ENCODE data around the gene PGP.

DNA sequence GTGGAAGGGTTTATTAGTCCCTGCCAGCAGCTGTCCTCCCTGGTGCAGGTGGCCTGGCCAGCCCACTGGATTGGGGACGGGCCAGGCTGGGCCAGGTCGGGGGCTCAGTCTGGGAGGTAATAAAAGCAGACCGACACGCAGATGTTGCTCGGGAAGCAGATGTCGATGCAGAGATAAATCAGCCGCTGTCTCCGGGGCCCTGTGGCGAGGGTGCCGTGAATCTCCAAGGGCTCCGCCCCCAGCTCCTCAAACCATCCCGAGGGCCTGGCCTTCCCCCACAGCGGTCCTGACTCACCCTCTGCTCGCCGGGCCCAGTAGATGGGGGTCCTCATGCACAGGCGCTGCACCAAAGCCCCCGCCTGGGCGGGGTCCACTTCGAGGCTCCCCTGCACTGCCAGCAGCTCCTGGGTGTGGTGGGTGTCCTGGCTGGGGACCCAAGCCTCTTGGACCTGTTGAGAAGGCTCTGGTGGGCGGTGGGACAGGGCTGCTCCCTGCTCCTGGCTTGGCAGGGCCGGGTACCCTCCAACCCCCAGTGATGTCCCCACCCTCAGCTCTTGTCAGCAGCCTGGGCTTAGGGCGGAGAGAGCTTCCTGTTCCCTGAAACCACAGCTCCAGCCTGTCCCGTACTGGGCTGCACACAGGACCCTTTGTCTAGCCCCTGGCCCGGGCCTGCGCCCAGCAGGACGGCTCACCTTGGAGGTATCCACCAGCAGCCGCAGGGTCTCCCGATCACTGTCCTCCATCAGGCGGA is 5.2 kb downstream of the PGP start:
- no peak for TF ChIP-seq POLR2AphosphoS5 (IDR thresholded peaks at IDR 0.05; ENCODE audit: borderline replicate concordance, low read depth, low read length)
- no peak for TF ChIP-seq EZH2 (IDR thresholded peaks at IDR 0.05)

Data from SK-N-MC (cell line).